IPS-18a (cell line): ENCODE measurements around the gene DAAM1.

Experiments used
- H3K27ac ChIP-seq: one replicate; pipeline ENCODE4 v1.5.1; 2013; ENCODE audit warnings: low read length
- H3K27me3 ChIP-seq: one replicate; pipeline ENCODE4 v1.6.1; 2013; ENCODE audit warnings: mild to moderate bottlenecking, low read length; ENCODE audit not compliant: control insufficient read depth, insufficient read depth
- H3K36me3 ChIP-seq: one replicate; pipeline ENCODE4 v1.6.1; 2013; ENCODE audit warnings: low read depth, low read length; ENCODE audit not compliant: control insufficient read depth
- H3K4me1 ChIP-seq: one replicate; pipeline ENCODE4 v1.6.1; 2013; ENCODE audit warnings: low read depth, low read length; ENCODE audit not compliant: control insufficient read depth
- H3K4me3 ChIP-seq: one replicate; pipeline ENCODE4 v1.5.1; 2013; ENCODE audit warnings: low read length
- H3K9ac ChIP-seq: one replicate; pipeline ENCODE4 v1.6.1; 2013; ENCODE audit warnings: mild to moderate bottlenecking, low read length, moderate library complexity
- H3K9me3 ChIP-seq: one replicate; pipeline ENCODE4 v1.6.1; 2013; ENCODE audit warnings: low read depth, low read length; ENCODE audit not compliant: control insufficient read depth

DAAM1 gene

GRCh38 chr14:59320361-59320760, 131.9 kb downstream of the DAAM1 start:
- H3K9ac ChIP-seq, result no peak overlapping the region
- H3K4me3 ChIP-seq, result no peak overlapping the region

GRCh38 chr14:59320763-59321625, 132.5 kb downstream of the DAAM1 start:
- Histone ChIP-seq H3K27ac (no peak overlapping the region), H3K4me1 (no peaks in the 10 kb centered on the region), H3K36me3 (no peaks in the 10 kb centered on the region), H3K4me3 (no peak overlapping the region), H3K9me3 (no peaks in the 10 kb centered on the region), H3K9ac (no peak overlapping the region), H3K27me3 (no peaks in the 10 kb centered on the region)

More at GRCh38 chr14:59320361-59320760, 131.9 kb downstream of the DAAM1 start:
- no peaks in the 10 kb centered on the region for H3K27me3 ChIP-seq
- H3K36me3 ChIP-seq, result no peaks in the 10 kb centered on the region
- no peaks in the 10 kb centered on the region for H3K4me1 ChIP-seq
- no peak overlapping the region for H3K27ac ChIP-seq
- no peaks in the 10 kb centered on the region for H3K9me3 ChIP-seq

GRCh38 chr14:59321626-59321949, 133.1 kb downstream of the DAAM1 start:
- Histone ChIP-seq H3K36me3 (peaks cover 4% of the 10 kb centered on the region), H3K4me3 (no peak overlapping the region), H3K9ac (no peak overlapping the region)

GRCh38 chr14:59325906-59326305, 137.4 kb downstream of the DAAM1 start:
- Histone ChIP-seq H3K9ac (no peak overlapping the region), H3K36me3 (peaks cover 4% of the 10 kb centered on the region), H3K4me3 (no peak overlapping the region), H3K27ac (no peak overlapping the region), H3K27me3 (no peaks in the 10 kb centered on the region), H3K9me3 (no peaks in the 10 kb centered on the region), H3K4me1 (peaks cover 13% of the 10 kb centered on the region)

More at GRCh38 chr14:59321626-59321949, 133.1 kb downstream of the DAAM1 start:
- Histone ChIP-seq H3K4me1 (no peaks in the 10 kb centered on the region), H3K27ac (no peak overlapping the region), H3K27me3 (no peaks in the 10 kb centered on the region), H3K9me3 (no peaks in the 10 kb centered on the region)

- H3K4me3 ChIP-seq, result no peak overlapping the region
- no peaks in the 10 kb centered on the region for H3K9me3 ChIP-seq
- H3K4me1 ChIP-seq, result peaks cover 14% of the 10 kb centered on the region
- peaks cover 4% of the 10 kb centered on the region for H3K36me3 ChIP-seq
- no peaks in the 10 kb centered on the region for H3K27me3 ChIP-seq
- no peak overlapping the region for H3K27ac ChIP-seq
- H3K9ac ChIP-seq, result no peak overlapping the region
These were observed 140.0 kb downstream of the DAAM1 start for GRCh38 chr14:59328454-59328853.

- no peak overlapping the region for H3K4me3 ChIP-seq
- no peak overlapping the region for H3K27ac ChIP-seq
- H3K4me1 ChIP-seq, result peaks cover 19% of the 10 kb centered on the region
- no peak overlapping the region for H3K9ac ChIP-seq
- no peaks in the 10 kb centered on the region for H3K9me3 ChIP-seq
- peaks cover 4% of the 10 kb centered on the region for H3K36me3 ChIP-seq
- no peaks in the 10 kb centered on the region for H3K27me3 ChIP-seq
These were observed 142.0 kb downstream of the DAAM1 start for GRCh38 chr14:59330455-59330854.

- no peak overlapping the region for H3K9ac ChIP-seq
- no peaks in the 10 kb centered on the region for H3K9me3 ChIP-seq
- H3K27ac ChIP-seq, result no peak overlapping the region
These were observed 142.8 kb downstream of the DAAM1 start for GRCh38 chr14:59331217-59331616.

GRCh38 chr14:59332727-59333126, 144.3 kb downstream of the DAAM1 start:
- no peaks in the 10 kb centered on the region for H3K9me3 ChIP-seq
- no peak overlapping the region for H3K27ac ChIP-seq
- H3K4me1 ChIP-seq, result peaks cover 31% of the 10 kb centered on the region
- H3K27me3 ChIP-seq, result no peaks in the 10 kb centered on the region
- no peak overlapping the region for H3K4me3 ChIP-seq
- no peaks in the 10 kb centered on the region for H3K36me3 ChIP-seq
- no peak overlapping the region for H3K9ac ChIP-seq

More at GRCh38 chr14:59331217-59331616, 142.8 kb downstream of the DAAM1 start:
- Histone ChIP-seq H3K4me3 (no peak overlapping the region), H3K27me3 (no peaks in the 10 kb centered on the region), H3K4me1 (peaks cover 20% of the 10 kb centered on the region), H3K36me3 (peaks cover 4% of the 10 kb centered on the region)

- no peaks in the 10 kb centered on the region for H3K27me3 ChIP-seq
- no peak overlapping the region for H3K9ac ChIP-seq
- no peaks in the 10 kb centered on the region for H3K36me3 ChIP-seq
- peaks cover 32% of the 10 kb centered on the region for H3K4me1 ChIP-seq
- no peak overlapping the region for H3K27ac ChIP-seq
- no peaks in the 10 kb centered on the region for H3K9me3 ChIP-seq
- no peak overlapping the region for H3K4me3 ChIP-seq
These were observed 144.8 kb downstream of the DAAM1 start for GRCh38 chr14:59333235-59333634.

- Histone ChIP-seq H3K27me3 (no peaks in the 10 kb centered on the region), H3K4me3 (no peak overlapping the region), H3K9ac (no peak overlapping the region), H3K36me3 (no peaks in the 10 kb centered on the region), H3K27ac (no peak overlapping the region), H3K4me1 (peaks cover 34% of the 10 kb centered on the region), H3K9me3 (no peaks in the 10 kb centered on the region)
These were observed 145.2 kb downstream of the DAAM1 start for GRCh38 chr14:59333668-59334067.

GRCh38 chr14:59334253-59334652, 145.8 kb downstream of the DAAM1 start:
- no peaks in the 10 kb centered on the region for H3K36me3 ChIP-seq
- H3K9ac ChIP-seq, result no peak overlapping the region
- peaks cover 34% of the 10 kb centered on the region for H3K4me1 ChIP-seq
- no peaks in the 10 kb centered on the region for H3K9me3 ChIP-seq
- H3K4me3 ChIP-seq, result no peak overlapping the region
- H3K27ac ChIP-seq, result no peak overlapping the region
- no peaks in the 10 kb centered on the region for H3K27me3 ChIP-seq

- Histone ChIP-seq H3K27ac (no peak overlapping the region), H3K9ac (no peak overlapping the region), H3K9me3 (no peaks in the 10 kb centered on the region), H3K36me3 (no peaks in the 10 kb centered on the region), H3K4me3 (no peak overlapping the region), H3K4me1 (peaks cover 20% of the 10 kb centered on the region), H3K27me3 (no peaks in the 10 kb centered on the region)
These were observed 147.6 kb downstream of the DAAM1 start for GRCh38 chr14:59336098-59336497.
